GM15510 (cell line): ENCODE measurements around the gene C2orf74.

Experiments used
- POLR2A ChIP-seq: IDR thresholded peaks from 3 replicates; pipeline ENCODE4 v1.6.1; 2011; ENCODE audit warnings: borderline replicate concordance; ENCODE audit not compliant: insufficient read length; ENCODE audit errors: extremely low read depth

Gene C2orf74

GRCh38 chr2:61185231-61185728 lies 23.3 kb downstream of the C2orf74 start:
- TF ChIP-seq POLR2A = no peak

DNA sequence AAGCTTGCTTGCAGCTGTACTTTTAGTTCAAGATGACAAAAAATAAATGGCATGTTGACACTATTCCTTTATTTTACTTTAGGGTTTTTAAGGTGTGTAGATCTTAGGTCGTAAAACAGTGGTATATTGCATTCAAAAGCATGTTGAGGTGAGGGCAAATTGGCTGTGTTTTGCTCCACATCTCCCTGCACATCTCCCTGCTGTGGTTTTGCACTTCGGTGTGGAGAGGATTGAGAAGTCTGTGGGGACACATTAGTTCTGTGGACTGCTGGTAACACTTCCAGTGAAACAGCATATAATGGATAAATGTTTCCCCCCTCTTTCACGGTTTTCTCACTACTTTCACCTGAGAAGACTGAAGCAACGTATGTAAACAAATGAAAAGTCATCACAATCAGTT lies 25.1 kb downstream of the C2orf74 start:
- TF ChIP-seq POLR2A = no peak

DNA sequence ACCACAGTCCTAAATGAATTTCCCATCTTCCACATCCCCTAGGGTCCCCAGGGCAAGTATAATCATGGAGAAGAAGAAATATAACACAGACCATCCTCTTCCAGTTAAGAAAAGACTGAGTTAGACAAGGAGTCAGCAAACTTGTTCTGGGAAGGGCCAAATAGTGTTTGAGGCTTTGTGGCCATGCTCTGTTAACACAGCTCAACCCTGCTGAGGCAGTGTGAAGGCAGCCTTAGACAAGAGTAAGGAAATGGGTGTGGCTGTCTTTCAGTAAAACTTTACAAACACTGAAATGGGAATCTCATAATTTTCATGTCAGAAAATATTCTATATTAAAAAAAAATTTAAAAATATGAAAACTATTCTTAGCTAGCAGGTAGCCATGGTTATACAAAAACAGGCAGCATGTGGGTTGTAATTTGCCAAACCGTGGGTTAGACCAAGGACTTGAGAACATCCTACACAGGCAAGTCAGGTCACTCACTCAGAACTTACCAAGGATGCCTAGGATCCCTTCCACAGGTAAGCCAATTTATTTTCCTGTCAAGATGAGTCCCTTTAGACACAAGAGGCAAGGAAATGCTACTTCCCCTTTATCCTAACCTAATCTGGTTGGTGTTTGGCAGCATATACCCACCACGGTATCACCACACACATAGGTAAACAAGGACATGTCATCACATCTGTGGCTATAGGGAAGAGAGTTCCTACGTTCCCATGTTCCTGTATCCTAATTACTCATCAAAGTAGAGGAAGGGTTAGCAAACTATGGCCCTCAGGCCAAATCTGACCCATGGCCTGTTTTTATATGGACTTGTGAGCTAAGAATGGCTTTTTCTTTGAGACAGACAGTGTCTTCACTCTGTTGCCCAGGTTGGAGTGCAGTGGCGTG lies 31.9 kb downstream of the C2orf74 start:
- TF ChIP-seq POLR2A = no peak

- TF ChIP-seq POLR2A = no peak
Measured at GRCh38 chr2:61196671-61197070, 34.7 kb downstream of the C2orf74 start.

- no peak for TF ChIP-seq POLR2A
Measured at GRCh38 chr2:61205132-61205531, 43.1 kb downstream of the C2orf74 start.

DNA sequence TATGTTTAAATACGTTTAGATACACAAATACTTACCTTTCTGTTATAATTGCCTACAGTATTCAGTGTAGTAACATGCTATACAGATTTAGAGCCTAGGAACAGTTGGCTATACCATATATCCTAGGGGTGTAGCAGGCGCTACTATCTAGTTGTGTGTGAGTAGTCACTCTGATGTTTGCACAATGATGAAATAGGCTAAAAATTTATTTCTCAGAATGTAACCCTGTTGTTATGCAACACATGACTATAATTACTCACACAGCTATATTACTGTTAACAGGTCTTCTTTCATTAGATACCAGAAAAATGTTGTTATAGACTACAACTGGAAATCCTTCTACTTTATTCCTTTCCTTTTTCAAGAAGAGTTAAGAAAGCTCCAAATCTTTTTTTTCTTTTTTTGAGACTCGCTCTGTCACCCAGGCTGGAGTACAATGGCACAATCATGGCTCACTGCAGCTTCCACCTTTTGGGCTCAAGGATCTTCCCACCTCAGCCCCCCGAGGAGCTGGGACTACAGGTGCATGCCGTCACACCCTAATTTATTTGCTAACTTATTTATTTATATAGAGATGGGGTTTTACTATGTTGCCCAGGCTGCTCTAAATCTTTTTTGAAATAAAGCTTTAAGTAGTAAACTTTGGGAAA lies 48.5 kb downstream of the C2orf74 start:
- no peak for TF ChIP-seq POLR2A

GRCh38 chr2:61214171-61214570 lies 52.2 kb downstream of the C2orf74 start:
- TF ChIP-seq POLR2A = no peak
